T1000 (cell line): ENCODE results near the gene MBD6.

Experiments used
- DNase-seq: peaks from one replicate; lab custom pipeline; 2025; ENCODE audit warnings: mixed read lengths; lab: John Stamatoyannopoulos, UW

MBD6 gene

DNA sequence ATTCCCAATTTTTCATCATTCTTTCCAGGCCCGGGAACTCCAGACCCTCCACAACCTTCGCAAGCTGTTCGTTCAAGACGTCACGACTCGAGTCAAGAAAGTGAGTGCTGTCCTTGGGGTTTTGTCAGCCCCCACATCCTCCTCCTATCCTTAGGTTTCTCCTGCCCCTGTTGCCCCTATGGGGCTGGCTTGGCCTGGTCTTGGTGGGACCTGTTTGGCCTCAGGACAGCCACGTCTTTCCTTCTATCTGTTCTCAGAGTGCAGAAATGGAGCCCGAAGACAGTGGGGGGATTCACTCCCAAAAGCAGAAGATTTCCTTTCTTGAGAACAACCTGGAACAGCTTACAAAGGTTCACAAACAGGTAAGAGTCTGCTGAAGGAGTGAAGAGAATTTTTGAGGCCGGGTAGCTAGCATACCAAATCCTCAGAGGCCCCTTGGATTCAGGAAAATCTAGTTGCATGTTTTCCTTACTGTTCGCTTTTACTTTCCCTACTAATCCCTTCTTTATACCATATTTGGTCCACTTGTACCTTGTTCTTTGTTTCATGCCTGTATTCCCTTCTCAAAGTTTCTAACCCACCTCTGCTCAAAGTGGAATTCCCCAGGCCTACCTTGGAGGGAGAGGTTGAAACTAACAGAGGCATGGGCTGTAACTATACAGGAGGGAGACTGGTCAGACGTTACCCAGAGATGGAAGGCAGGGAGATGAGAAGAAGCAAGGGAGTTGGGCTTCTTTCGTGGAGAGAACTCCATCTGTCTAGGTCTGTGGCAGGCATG lies 55.5 kb downstream of the MBD6 start:
- no peak for DNase-seq

- DNase-seq: no peak
Observed at GRCh38 chr12:57579011-57579410, 56.4 kb downstream of the MBD6 start.
